Mesangial cell (primary cell): ENCODE measurements around the gene RHBDF1. TPM values are rescaled to one million over a fixed set of nuclear protein-coding genes. Genes with fewer than 3 reads are reported as not detected.

Source experiments
- total RNA-seq: library from RNA; depleted of rRNA; stranded (reverse); fragments of >200 nt; gene quantifications from 2 replicates; pipeline ENCODE4 v1.2.3, GENCODE V29; 2015

RHBDF1 gene, protein sequence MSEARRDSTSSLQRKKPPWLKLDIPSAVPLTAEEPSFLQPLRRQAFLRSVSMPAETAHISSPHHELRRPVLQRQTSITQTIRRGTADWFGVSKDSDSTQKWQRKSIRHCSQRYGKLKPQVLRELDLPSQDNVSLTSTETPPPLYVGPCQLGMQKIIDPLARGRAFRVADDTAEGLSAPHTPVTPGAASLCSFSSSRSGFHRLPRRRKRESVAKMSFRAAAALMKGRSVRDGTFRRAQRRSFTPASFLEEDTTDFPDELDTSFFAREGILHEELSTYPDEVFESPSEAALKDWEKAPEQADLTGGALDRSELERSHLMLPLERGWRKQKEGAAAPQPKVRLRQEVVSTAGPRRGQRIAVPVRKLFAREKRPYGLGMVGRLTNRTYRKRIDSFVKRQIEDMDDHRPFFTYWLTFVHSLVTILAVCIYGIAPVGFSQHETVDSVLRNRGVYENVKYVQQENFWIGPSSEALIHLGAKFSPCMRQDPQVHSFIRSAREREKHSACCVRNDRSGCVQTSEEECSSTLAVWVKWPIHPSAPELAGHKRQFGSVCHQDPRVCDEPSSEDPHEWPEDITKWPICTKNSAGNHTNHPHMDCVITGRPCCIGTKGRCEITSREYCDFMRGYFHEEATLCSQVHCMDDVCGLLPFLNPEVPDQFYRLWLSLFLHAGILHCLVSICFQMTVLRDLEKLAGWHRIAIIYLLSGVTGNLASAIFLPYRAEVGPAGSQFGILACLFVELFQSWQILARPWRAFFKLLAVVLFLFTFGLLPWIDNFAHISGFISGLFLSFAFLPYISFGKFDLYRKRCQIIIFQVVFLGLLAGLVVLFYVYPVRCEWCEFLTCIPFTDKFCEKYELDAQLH
- 25.6 and 81.1 TPM in 2 replicates for total RNA-seq

DNA sequence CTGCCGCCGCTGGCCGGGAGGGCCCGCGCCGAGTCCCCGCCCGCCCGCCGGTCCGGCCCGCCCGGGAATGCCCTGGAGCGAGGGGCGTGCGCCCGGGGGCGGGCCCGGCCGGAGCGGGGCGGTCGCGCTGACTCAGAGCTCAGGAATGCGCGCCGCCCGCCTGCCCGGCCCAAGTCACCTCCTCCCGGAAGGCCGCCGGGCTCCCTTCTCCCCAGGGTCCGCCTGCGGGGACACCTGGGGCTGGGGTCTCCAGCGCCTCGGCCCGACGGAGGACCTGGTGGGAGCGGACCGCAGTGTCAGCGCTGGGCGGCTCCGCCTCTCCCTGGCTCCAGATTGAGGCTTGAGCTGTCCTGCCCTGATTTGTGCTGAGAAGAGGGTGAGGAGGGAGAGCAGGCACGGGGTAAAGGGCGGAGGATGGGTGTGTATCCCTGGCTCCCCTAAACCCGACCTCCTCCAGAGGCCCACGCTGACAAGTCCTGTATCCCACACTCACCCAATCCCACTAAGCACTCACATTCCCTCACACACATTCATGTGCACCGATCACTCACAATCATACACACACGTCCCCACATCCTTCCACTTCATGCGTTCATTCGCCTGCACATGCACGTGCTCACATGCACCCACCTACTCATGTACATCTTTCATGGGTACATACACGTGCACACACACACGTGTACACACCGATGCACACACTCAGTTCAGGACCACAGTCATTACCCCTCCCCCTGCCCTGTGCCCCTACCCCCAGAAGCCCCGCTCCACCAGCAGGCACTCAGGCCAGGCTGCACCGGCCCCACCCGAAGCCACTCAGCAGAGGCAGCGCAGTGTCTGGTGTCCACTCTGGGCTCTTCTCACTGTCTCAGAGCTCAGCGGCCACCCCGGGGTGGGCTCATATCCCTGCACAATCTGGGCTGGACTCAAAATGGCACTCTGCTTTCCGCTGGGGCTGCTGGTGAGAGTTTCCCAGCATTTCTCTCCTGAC is at the start of gene RHBDF1:
TSS of gene RHBDF1 (minus strand) at position 71 of the 988 bp plus-strand sequence. CDS start 7,616 bp downstream, outside the sequence.

DNA sequence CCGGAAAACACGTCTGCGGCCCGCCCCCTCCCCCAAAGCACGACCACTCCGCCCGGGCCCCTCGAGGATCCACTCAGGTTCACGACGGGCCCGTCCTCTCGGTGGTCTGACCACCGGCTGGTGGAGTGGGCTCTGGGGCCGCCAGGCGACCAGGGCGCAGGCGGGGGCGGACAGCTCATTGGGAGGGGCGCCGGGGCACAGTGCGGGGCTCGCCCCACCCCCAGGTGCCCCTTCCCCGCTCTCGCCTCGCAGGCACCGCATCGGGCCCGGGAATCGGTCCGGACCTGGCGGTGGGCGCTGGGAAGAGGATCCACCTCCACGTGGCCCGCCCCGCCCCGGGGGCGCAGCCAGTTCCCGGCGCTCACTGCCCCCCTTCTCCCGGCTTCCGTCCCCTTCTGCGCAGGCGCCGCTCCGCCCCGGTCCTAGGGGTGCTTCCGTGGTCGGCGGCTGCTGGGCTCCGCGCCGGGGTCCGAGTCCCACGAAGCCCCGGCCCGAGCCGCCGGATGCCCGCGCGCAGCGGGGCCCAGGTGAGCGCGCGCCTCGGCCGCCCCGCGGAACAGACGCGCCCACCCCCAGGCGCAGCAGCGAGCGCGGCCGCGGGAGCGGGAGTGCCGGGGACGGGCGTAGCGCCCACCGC is 5.5 kb upstream of the RHBDF1 start, which contains the start of gene MPG:
TSS of gene MPG (plus strand) at position 419 of the 637 bp plus-strand sequence. CDS start at position 504, 85 bp downstream.

DNA sequence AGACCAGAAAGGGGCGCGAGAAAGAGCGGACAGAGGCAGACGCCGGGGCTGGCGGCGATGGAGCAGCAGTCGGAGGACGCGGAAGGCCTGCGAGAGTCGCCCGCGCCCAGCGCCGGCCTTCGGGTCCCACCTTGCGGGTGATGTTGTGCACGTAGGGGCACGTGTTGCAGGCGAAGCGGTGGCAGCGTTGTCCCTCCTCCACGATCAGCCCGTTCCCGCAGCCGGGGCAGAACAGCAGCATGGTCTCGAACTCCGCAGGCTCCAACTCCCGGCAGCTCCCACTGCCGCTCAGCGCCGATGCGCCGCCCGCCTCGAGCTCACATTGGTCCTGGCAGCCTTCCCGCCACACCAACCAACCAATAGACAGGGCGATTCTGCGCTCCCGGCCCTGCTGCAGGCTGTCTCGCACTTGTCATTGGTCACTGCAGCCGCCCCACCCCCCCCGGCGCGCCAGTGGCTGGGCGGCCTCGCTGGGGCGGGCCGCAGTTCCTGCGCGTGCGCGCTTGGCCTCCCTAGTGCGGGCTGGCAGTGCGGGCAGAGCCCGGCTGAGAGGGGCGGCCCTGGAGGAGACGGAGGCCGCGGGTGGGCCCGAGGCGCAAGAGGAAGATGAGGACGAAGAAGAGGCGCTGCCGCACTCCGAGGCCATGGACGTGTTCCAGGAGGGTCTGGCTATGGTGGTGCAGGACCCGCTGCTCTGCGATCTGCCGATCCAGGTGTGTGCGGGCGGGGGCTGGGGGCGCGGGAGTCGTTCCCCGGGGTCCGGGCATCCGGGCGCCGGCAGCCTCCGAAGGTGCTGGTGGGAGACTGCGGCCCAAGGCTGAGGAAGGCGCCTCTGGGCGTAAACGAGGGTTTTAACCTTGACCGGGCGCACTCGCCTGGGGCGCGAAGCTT is 18.8 kb downstream of the RHBDF1 start, which contains the start of the genes POLR3K and SNRNP25:
TSS of gene POLR3K (minus strand) at position 263 of the 891 bp plus-strand sequence. CDS start at position 241, 22 bp downstream.
TSS of gene SNRNP25 (plus strand) at position 483 of the 891 bp plus-strand sequence. CDS start at position 672, 189 bp downstream.

Other genes starting within 250 kb of the RHBDF1 start
- 3.4 and 10.8 TPM in 2 replicates for gene POLR3K, start 19.0 kb downstream of the RHBDF1 start, total RNA-seq
- 18.3 and 41.2 TPM in 2 replicates for gene SNRNP25, start 18.8 kb downstream of the RHBDF1 start, total RNA-seq
- gene MPG, start 5.6 kb upstream of the RHBDF1 start, total RNA-seq: 198 and 363 TPM in 2 replicates
- 28.0 and 51.8 TPM in 2 replicates for gene NPRL3, start 66.0 kb upstream of the RHBDF1 start, total RNA-seq
- not detected in 2 replicates for gene HBZ, start 80.0 kb upstream of the RHBDF1 start, total RNA-seq
- gene HBM, start 93.3 kb upstream of the RHBDF1 start, total RNA-seq: not detected in 2 replicates
- not detected in 2 replicates for gene HBA2, start 100.2 kb upstream of the RHBDF1 start, total RNA-seq
- gene HBA1, start 104.0 kb upstream of the RHBDF1 start, total RNA-seq: not detected in 2 replicates
- gene HBQ1, start 107.8 kb upstream of the RHBDF1 start, total RNA-seq: 4.9 TPM in 1 of 2 replicates, not detected in the other
- gene LUC7L, start 156.8 kb upstream of the RHBDF1 start, total RNA-seq: 24.8 and 34.2 TPM in 2 replicates
- 77.1 and 163 TPM in 2 replicates for gene FAM234A, start 162.2 kb upstream of the RHBDF1 start, total RNA-seq
- gene RGS11, start 203.3 kb upstream of the RHBDF1 start, total RNA-seq: 0.33 and 5.2 TPM in 2 replicates
- gene ARHGDIG, start 208.0 kb upstream of the RHBDF1 start, total RNA-seq: 0.33 and 0.89 TPM in 2 replicates
- 0.25 TPM in 1 of 2 replicates, not detected in the other for gene PDIA2, start 210.5 kb upstream of the RHBDF1 start, total RNA-seq